ENCODE results near the gene CEMIP. TPM values are rescaled to one million over a fixed set of nuclear protein-coding genes. Genes with fewer than 3 reads are reported as not detected.

Gene CEMIP
- total RNA-seq, 1 experiment from 2014 or later = 0.03 TPM

DNA sequence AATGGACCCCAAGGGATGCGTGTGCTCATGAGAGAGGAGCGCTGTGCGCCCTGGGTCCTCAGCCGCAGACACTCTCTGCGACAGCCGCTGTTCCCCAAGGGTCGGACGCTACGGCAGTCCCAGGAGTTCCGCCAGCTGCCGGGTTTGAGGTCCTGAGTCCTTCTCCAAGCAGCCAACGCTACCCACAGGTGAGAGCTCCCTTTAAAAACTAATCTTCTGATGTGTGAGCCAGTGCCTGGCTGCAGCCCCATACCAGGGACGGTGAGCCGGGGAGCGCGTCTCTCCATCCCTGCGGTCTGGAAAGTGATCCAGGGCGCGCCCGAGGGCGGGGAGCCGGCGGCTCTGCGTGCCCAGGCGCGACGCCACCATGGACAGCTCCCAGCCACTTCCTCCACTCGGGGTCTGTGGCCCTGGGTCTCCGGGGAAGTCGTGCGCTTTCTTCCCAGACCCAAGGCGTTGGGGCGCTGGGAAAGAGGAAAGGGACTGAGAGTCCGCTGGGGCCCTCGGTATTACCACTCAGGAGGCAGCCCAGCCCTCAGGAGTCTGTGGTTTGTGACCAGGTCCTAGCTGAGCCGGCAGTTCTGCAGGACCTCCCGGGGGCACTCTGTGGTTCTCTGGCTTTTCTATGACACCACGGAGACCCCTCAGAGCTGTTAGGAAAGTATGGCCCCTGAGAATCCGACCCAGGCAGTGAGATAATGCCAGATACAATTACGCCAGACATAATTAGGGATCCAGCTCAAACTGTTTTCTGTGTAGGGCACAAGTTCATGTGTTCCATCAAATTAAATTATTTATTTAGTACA lies 1.4 kb downstream of the CEMIP start:
- peaks cover 42% of the 10 kb centered on the region for H3K27me3 ChIP-seq (replicated peaks)
- no peak overlapping the region for H3K4me3 ChIP-seq
- no peaks in the 10 kb centered on the region for H3K36me3 ChIP-seq
- peaks cover 23% of the 10 kb centered on the region for H3K4me1 ChIP-seq (replicated peaks)
- no peak overlapping the region for H3K27ac ChIP-seq
- peak; percentile 47 to 51 for DNase-seq (ENCODE audit: low read depth in 1 of 2, low spot score in 2 of 2)
- no peaks in the 10 kb centered on the region; the same call in 1 of the 2 replicates for H3K9me3 ChIP-seq (replicated peaks)

DNA sequence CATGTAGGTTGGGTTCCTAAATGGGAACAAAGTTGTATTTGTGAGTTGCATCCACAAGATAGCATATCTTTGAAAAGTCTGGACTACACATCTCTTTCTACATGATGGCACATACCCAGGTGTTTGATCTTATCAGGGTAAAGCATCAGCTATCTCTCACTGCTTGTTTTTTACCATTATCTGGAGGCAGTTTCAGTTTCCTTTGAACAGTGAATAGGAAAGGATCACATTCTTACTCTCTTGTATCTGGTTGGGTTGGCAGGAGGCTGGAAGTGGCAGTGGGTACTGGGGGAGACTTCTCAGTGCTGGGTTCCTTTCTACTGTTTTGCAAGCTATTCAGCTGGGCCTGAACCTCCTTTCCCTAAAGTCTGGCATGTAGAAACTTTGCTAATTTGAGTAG lies 4.1 kb downstream of the CEMIP start:
- peaks cover 42% of the 10 kb centered on the region for H3K27me3 ChIP-seq (replicated peaks)
- no peaks in the 10 kb centered on the region; the same call in 1 of the 2 replicates for H3K9me3 ChIP-seq (replicated peaks)
- H3K4me3 ChIP-seq = no peak overlapping the region
- H3K36me3 ChIP-seq = no peaks in the 10 kb centered on the region
- H3K4me1 ChIP-seq (replicated peaks) = peaks cover 23% of the 10 kb centered on the region
- DNase-seq (ENCODE audit: low read depth in 1 of 2, low spot score in 2 of 2) = no peak
- H3K27ac ChIP-seq = no peak overlapping the region

DNA sequence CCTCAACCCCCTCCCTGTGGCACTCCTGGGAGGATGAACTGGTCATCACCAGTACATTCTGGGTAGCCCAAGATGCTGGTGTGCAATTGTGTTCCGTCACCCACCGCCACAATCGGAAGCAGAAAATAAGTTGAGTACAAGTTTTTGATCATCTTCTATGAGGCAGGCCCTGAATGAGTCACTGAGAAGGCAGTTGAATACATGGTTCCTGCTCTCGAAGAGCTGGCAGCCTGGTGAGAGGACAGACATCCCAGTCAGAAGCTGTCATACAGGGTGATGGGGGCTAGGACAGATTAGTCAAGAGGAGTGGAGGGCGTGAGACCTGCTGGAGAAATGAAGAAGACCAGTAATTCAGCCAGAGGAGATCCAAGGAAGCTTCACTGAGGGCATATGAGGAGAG lies 6.2 kb downstream of the CEMIP start:
- Histone ChIP-seq H3K9me3 (replicated peaks) (no peaks in the 10 kb centered on the region), H3K4me1 (replicated peaks) (peaks cover 5% of the 10 kb centered on the region), H3K27ac (no peak overlapping the region), H3K36me3 (no peaks in the 10 kb centered on the region), H3K4me3 (no peak overlapping the region), H3K27me3 (replicated peaks) (peaks cover 25% of the 10 kb centered on the region)
- DNase-seq (ENCODE audit: low read depth in 1 of 2, low spot score in 2 of 2) = no peak

DNA sequence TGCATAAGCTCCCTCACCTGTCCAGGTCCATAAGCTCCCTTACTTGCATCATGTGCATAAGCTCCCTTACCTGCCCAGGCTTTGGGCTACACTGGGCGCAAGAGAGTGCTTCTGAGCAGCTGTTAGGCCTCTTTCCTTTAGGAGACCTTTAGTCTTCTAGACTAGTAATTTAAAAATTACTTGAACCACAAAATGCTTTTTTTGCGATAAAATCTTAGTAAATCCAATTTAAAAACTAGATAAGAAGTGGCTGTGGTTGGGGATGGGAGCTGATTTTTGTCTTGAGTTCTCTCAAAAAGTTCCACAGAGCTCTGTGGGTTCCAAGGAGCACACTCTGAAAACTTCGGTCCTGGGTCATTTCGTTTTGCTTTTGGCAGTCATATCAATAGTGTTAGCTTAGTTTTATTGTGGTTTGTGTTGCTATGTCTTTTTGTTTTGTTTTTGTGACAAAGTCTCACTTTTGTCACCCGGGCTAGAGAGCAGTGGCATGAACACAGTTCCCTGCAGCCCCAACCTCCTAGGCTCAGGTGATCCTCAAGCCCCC lies 6.7 kb downstream of the CEMIP start:
- H3K4me1 ChIP-seq (replicated peaks) = no peaks in the 10 kb centered on the region; the same call in 1 of the 2 replicates
- no peak overlapping the region for H3K27ac ChIP-seq
- H3K27me3 ChIP-seq (replicated peaks) = peaks cover 20% of the 10 kb centered on the region
- no peak overlapping the region for H3K4me3 ChIP-seq
- no peaks in the 10 kb centered on the region for H3K36me3 ChIP-seq
- no peak for DNase-seq (ENCODE audit: low read depth in 1 of 2, low spot score in 2 of 2)
- H3K9me3 ChIP-seq (replicated peaks) = no peaks in the 10 kb centered on the region

DNA sequence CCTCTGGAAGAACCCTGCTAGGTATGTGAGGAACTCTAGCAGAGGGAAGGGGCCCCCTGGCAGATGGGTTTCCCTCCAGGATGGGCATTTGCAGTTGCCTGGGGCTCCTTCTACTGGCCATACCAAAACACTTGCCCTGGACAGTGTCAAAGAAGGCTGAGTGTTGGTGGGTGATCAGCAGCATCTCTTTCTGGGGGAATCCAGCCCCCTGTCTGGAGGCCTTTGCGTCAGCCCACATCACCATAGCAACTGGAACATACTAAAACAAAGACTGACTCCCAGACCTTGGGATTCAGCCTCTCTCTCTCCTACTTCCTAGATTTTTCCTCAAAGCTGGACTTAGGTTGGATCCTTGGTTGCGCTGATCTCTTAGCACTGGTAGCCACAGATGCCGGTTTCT lies 8.1 kb downstream of the CEMIP start:
- DNase-seq (ENCODE audit: low read depth in 1 of 2, low spot score in 2 of 2) = no peak
- Histone ChIP-seq H3K36me3 (no peaks in the 10 kb centered on the region), H3K27ac (no peak overlapping the region), H3K4me3 (no peak overlapping the region), H3K27me3 (replicated peaks) (peaks cover 7% of the 10 kb centered on the region; the same call in 1 of the 2 replicates), H3K9me3 (replicated peaks) (no peaks in the 10 kb centered on the region), H3K4me1 (replicated peaks) (no peaks in the 10 kb centered on the region)

DNA sequence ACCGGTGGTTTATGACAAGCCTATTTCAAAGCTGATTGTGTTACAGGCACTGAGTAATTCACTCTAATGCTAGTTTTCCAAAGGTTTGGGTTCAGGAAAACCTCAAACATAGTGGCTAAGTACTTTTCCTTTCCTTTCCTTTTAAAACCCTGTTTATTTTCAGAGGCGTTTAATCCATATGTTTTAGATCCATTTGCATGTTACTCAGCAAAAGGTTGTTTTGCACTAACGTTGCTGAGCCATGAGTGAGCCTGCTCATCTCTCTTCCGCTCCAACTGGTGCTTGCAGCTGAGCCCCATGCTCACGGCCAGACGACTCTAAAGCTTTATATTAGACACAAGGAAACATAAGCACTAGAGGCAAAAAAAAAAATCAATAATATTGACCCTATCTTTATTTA lies 9.4 kb downstream of the CEMIP start:
- Histone ChIP-seq H3K4me3 (no peak overlapping the region), H3K27me3 (replicated peaks) (peaks cover 4% of the 10 kb centered on the region; the same call in 1 of the 2 replicates), H3K27ac (no peak overlapping the region), H3K9me3 (replicated peaks) (no peaks in the 10 kb centered on the region), H3K4me1 (replicated peaks) (no peaks in the 10 kb centered on the region), H3K36me3 (no peaks in the 10 kb centered on the region)
- no peak for DNase-seq (ENCODE audit: low read depth in 1 of 2, low spot score in 2 of 2)

DNA sequence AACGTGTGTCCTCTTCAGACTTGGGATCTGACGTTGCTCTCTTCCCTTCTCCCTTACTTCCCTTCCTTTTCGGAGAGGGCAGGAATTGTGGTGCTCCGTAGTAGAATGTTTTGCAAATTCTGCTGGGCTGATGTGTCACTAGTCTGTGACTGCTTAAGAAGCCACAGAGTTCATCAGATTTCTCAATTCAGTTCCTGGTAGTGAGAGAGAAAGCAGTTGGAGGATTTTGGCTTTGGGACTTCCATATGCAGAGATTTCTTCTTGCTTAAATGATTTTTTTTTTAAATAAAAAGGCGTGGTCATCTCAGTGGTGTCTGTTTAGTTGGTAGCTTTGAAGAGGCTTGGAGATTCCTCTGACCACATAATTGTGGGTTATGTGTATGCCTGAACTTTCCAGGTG lies 10.1 kb downstream of the CEMIP start:
- Histone ChIP-seq H3K36me3 (no peaks in the 10 kb centered on the region), H3K4me1 (replicated peaks) (no peaks in the 10 kb centered on the region), H3K27me3 (replicated peaks) (peaks cover 4% of the 10 kb centered on the region; the same call in 1 of the 2 replicates), H3K9me3 (replicated peaks) (no peaks in the 10 kb centered on the region), H3K27ac (no peak overlapping the region), H3K4me3 (no peak overlapping the region)
- no peak for DNase-seq (ENCODE audit: low read depth in 1 of 2, low spot score in 2 of 2)

DNA sequence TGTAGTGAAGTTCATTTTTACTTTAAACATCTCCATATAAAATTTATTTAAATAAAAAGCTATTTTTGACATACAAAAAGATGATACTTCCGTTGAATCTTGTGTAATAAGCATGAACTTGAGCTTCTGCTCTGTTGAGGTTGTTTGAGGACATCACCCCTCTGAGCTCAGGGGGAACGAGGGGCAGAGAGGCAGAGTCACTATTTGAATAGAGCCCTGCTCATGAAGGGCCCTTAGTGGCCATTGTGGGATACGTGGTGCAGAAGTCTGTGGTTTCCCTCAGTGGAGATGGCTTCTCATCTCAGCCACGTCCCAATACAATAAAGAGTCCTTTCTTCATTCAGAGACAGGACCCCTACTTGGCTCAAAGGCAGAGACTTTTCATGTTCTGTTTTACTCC lies 10.6 kb downstream of the CEMIP start:
- Histone ChIP-seq H3K27me3 (replicated peaks) (peaks cover 4% of the 10 kb centered on the region; the same call in 1 of the 2 replicates), H3K4me1 (replicated peaks) (no peaks in the 10 kb centered on the region), H3K36me3 (no peaks in the 10 kb centered on the region), H3K27ac (no peak overlapping the region), H3K4me3 (no peak overlapping the region), H3K9me3 (replicated peaks) (no peaks in the 10 kb centered on the region)
- no peak for DNase-seq (ENCODE audit: low read depth in 1 of 2, low spot score in 2 of 2)

DNA sequence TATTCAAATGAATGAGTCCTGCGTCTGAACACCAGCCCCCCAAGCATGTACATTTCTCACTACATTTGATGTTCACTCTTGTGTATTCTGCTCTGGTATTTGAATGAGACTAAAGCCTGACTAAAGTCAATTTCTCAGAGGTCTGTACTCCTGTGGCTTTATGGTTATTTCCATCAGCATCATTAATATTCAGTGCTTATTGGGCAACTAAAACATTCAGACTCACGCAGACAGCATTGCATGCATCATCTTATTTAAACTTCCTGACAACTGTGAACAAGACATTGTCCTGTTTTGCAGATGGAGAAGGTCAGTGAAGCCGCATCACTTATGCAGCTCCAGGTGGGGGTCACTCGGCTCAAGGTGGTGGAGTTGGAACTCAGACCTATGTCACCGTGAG lies 11.1 kb downstream of the CEMIP start:
- no peaks in the 10 kb centered on the region; the same call in 1 of the 2 replicates for H3K27me3 ChIP-seq (replicated peaks)
- no peak overlapping the region for H3K27ac ChIP-seq
- H3K9me3 ChIP-seq (replicated peaks) = no peaks in the 10 kb centered on the region
- H3K36me3 ChIP-seq = no peaks in the 10 kb centered on the region
- H3K4me1 ChIP-seq (replicated peaks) = no peaks in the 10 kb centered on the region
- DNase-seq (ENCODE audit: low read depth in 1 of 2, low spot score in 2 of 2) = no peak
- H3K4me3 ChIP-seq = no peak overlapping the region

DNA sequence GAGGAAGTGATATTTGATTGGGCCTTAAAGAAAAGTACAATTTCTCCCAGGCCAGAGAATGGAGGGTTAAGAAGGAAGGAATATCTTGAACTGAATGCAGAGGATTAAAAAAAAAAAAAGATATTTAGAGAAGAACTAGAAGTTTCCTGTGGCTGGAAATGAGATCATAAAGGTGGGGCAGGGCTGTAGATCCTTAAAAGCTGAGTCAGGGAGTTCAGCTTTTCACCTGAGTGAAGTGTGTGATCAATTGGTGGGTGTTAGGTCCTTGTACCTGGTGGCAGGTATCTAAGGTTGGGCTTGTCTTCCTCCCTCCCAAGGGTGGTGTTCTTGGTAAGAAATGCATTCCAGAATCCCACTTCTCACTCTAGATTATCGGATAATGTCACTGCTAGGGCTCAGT lies 11.8 kb downstream of the CEMIP start:
- no peak for DNase-seq (ENCODE audit: low read depth in 1 of 2, low spot score in 2 of 2)
- Histone ChIP-seq H3K36me3 (no peaks in the 10 kb centered on the region), H3K4me1 (replicated peaks) (no peaks in the 10 kb centered on the region), H3K27me3 (replicated peaks) (no peaks in the 10 kb centered on the region; the same call in 1 of the 2 replicates), H3K4me3 (no peak overlapping the region), H3K9me3 (replicated peaks) (no peaks in the 10 kb centered on the region), H3K27ac (no peak overlapping the region)

DNA sequence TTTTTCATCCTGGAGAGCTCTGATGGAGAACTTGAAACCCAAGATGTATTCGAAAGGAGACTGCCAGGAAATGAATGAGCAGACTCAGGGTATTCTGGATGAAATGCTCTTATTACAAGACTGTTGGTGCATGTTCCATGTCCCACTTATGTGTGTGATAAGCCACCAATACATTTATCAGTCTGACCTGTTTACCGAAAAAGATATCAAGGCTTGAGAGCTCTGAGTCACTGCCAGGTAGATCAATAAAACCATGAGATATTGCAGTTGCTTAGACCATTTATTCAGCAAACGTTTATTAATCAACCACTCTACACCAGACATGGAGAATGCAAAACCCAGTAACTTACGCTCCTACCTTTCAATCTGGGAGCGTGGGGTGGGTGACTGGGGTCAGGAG lies 17.2 kb downstream of the CEMIP start:
- Histone ChIP-seq H3K9me3 (replicated peaks) (no peaks in the 10 kb centered on the region), H3K27ac (no peak overlapping the region), H3K4me3 (no peak overlapping the region), H3K36me3 (no peaks in the 10 kb centered on the region), H3K4me1 (replicated peaks) (no peaks in the 10 kb centered on the region), H3K27me3 (replicated peaks) (peaks cover 9% of the 10 kb centered on the region; the same call in 1 of the 2 replicates)
- DNase-seq (ENCODE audit: low read depth in 1 of 2, low spot score in 2 of 2) = no peak

DNA sequence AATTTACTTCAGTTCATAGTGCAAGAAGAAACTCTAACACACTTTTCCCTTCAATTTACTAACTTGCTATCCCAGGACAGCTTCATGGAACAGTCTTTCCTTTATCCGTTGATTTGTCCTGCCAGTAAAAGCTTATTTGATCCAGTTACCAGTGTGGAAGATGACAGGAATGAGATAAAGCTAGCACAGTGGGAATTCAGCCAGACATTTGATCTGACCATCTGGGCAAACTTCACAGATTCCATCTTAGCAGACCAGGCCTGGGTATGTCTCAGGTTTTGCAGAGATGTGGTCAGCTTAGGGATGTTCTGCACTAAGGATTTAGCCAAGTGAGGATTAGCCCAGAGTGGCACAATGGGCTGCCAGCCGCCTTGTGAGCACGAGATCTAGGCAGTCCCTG lies 19.7 kb downstream of the CEMIP start:
- H3K9me3 ChIP-seq (replicated peaks) = no peaks in the 10 kb centered on the region
- H3K4me1 ChIP-seq (replicated peaks) = no peaks in the 10 kb centered on the region
- H3K4me3 ChIP-seq = no peak overlapping the region
- H3K36me3 ChIP-seq = no peaks in the 10 kb centered on the region
- H3K27ac ChIP-seq = no peak overlapping the region
- no peak for DNase-seq (ENCODE audit: low read depth in 1 of 2, low spot score in 2 of 2)
- peaks cover 9% of the 10 kb centered on the region; the same call in 1 of the 2 replicates for H3K27me3 ChIP-seq (replicated peaks)

DNA sequence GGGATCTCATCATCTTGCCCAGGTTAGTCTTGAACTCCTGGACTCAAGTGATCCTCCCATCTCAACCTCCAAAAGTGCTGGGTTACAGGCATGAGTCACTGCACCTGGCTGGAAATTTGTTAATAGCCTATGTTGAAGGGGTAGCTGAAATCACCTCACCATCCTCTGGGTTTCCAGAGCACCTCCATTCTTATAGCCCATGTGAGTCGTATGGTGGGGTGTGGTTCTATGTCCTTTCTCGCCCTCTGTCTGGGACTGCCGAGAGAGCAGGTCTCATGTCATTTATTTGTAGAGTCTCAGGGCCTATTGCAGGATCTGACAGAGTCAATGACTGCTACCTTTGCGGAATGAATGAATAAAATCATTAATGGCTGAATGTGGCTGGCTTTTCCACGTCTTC lies 20.9 kb downstream of the CEMIP start:
- Histone ChIP-seq H3K4me3 (no peak overlapping the region), H3K27ac (no peak overlapping the region), H3K27me3 (replicated peaks) (peaks cover 9% of the 10 kb centered on the region), H3K4me1 (replicated peaks) (no peaks in the 10 kb centered on the region), H3K9me3 (replicated peaks) (no peaks in the 10 kb centered on the region), H3K36me3 (no peaks in the 10 kb centered on the region)
- no peak for DNase-seq (ENCODE audit: low read depth in 1 of 2, low spot score in 2 of 2)

DNA sequence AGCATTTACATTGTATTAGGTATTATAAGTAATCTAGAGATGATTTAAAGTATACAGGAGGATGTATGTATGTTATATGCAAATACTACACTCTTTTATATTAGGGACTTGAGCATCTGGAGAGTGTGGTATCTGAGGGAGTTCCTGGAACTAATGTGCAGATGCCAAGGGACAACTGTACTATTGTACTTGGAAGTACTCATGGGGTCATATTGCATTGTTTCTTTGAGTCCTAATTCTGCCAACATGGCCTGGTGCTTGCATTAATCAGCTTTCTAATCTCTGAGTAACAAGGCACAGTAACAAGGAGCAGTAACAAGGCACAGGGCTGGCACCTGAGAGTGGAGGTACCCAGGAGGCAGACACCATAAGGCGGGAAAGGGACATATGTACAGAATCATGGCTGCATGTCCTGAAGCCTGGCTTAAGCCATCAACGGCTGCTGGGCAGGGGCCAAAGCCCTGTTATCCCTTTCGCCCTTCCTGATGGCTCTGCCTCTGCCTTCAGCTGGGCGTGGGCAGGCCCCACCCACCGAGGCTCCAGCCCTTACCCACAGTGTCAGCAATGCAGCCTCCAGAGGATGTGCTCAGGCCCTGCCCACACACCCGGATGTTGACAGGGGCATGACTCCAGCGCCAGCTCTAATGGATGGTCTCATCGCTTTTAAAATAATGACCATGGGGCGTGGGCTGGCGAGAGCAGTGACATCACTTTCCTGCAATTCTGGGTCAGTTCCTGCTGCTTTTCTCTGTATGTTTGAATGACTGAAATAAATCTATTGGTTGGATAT lies 22.9 kb downstream of the CEMIP start:
- no peak for DNase-seq (ENCODE audit: low read depth in 1 of 2, low spot score in 2 of 2)
- Histone ChIP-seq H3K27me3 (replicated peaks) (peaks cover 9% of the 10 kb centered on the region), H3K4me3 (no peak overlapping the region), H3K36me3 (no peaks in the 10 kb centered on the region), H3K27ac (no peak overlapping the region), H3K9me3 (replicated peaks) (no peaks in the 10 kb centered on the region), H3K4me1 (replicated peaks) (no peaks in the 10 kb centered on the region)

All from SJSA1 (cell line).